ENCODE data around the gene RFC2. TPM values are rescaled to one million over a fixed set of nuclear protein-coding genes. Genes with fewer than 3 reads are reported as not detected.
"Not testable (repeated sequence)": the region's sequence is repeated elsewhere in the genome, so short reads cannot be mapped to it uniquely, and the experiment has no call there.

The RFC2 gene
- total and polyA plus RNA-seq, 2 donors = 20.1 to 36.5 TPM

DNA sequence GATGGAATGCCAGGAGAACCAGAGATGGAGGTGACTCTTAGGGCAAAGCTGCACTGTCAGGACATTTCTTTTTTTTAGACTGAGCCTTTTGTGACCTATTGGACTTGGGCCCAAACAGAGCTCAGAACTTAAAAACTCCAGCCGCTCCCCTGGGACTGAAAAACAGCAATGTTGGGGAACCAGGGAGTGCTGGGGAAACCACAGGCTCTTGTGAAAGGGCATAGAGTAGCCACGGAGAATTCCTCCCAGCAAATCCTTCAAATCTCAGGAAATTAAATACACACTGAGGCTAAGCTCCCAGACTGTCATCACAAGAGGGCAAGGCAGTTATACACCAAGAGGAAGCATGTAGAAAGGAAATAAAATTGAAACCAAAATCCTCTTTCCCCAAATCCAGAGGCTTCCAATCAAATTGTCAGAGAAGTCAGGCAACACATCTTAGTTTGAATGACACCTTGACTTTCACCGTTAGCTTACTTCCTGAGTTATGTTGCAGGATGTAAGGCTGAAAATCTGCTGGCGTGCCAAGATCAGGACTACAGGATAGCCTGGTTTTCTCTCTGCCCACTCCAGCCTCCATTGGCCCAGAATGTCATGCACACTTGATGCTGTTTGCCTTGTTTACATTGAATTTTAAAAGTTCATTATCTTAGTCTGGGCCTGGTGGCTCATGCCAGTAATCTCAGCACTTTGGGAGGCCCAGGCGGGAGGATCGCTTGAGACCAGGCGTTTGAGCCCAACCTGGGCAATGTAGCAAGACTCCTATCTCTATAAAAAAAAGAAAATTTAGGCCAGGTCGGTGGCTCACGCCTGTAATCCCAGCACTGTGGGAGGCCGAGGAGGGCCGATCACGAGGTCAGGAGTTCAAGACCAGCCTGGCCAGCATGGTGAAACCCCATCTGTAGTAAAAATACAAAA is 2.6 kb upstream of the RFC2 start:
- Histone ChIP-seq H3K27ac (ENCODE audit: low read depth in 1 of 2, low read length in 1 of 2) (peak overlapping the region in 1 of 2 donors; percentile 60), H3K4me3 (ENCODE audit: low read length in 2 of 2) (no peak overlapping the region), H3K9me3 (ENCODE audit: control insufficient read depth in 2 of 2, insufficient read depth in 1 of 2, low read length in 1 of 2) (no peaks in the 10 kb centered on the region), H3K4me1 (ENCODE audit: control insufficient read depth in 2 of 2, insufficient read depth in 2 of 2, low read length in 2 of 2) (peaks cover 9 to 19% of the 10 kb centered on the region in 2 donors), H3K27me3 (ENCODE audit: control insufficient read depth in 2 of 2, insufficient read depth in 1 of 2, low read length in 1 of 2) (no peaks in the 10 kb centered on the region), H3K36me3 (ENCODE audit: control insufficient read depth in 2 of 2, insufficient read depth in 2 of 2, low read length in 1 of 2) (peaks cover 0 to 2% of the 10 kb centered on the region in 2 donors)
- WGBS = 82% methylated on average over 12 of the region's 12 CpGs
- no peak for DNase-seq (ENCODE audit: low read depth in 6 of 9, low spot score in 9 of 9)

DNA sequence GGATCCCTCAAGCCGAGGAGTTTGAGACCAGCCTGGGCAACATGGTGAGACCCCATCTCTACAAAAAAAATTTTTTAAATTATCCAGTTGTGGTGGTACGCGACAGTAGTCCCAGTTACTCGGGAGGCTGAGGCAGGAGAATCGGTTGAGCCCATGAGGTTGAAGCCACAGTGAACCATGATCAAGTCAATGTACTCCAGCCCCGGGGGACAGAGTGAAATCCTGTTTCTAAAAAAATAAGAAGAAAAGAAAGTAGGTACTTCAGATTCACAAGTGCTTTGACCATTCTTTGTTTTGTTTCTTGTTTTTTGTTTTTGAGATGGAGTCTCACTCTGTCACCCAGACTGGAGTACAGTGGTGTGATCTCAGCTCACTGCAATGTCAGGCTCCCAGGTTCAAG is 1.3 kb upstream of the RFC2 start:
- not testable (repeated sequence) for H3K36me3 ChIP-seq (ENCODE audit: control insufficient read depth in 2 of 2, insufficient read depth in 2 of 2, low read length in 1 of 2); H3K9me3 ChIP-seq (ENCODE audit: control insufficient read depth in 2 of 2, insufficient read depth in 1 of 2, low read length in 1 of 2); H3K27ac ChIP-seq (ENCODE audit: low read depth in 1 of 2, low read length in 1 of 2); DNase-seq (ENCODE audit: low read depth in 6 of 9, low spot score in 9 of 9); H3K27me3 ChIP-seq (ENCODE audit: control insufficient read depth in 2 of 2, insufficient read depth in 1 of 2, low read length in 1 of 2)
- 85% methylated on average over 6 of the region's 6 CpGs for WGBS
- Histone ChIP-seq H3K4me3 (ENCODE audit: low read length in 2 of 2) (peak overlapping the region; percentile 67 to 87), H3K4me1 (ENCODE audit: control insufficient read depth in 2 of 2, insufficient read depth in 2 of 2, low read length in 2 of 2) (peaks cover 9 to 19% of the 10 kb centered on the region in 2 donors)

DNA sequence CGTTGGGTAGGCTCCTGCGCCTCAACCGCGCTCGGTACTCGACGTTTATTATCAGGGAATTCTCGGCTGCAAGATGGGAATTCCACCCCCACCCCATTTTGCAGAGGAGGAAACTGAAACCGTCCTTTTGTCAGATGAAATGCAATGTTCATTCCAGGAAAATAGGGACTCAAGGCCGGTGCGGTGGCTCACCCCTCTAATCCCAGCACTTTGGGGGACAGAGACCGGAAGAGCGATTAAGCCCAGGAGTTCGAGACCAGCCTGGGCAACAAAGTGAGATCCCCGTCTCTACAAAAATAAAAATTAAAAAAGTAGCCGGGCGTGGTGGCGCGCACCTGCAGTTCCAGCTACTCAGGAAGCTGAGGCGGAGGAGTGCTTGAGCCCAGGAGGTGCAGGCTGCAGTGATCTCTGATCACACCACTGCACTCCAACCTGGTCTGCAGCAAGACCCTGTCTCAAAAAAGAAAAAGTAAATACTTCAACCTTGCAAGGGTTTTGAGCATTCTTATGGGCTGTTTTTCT is 720 bp upstream of the RFC2 start:
- DNase-seq (ENCODE audit: low read depth in 6 of 9, low spot score in 9 of 9) = no peak
- peak overlapping the region; percentile 67 to 87 for H3K4me3 ChIP-seq (ENCODE audit: low read length in 2 of 2)
- no peaks in the 10 kb centered on the region for H3K9me3 ChIP-seq (ENCODE audit: control insufficient read depth in 2 of 2, insufficient read depth in 1 of 2, low read length in 1 of 2)
- H3K36me3 ChIP-seq (ENCODE audit: control insufficient read depth in 2 of 2, insufficient read depth in 2 of 2, low read length in 1 of 2) = peaks cover 10 to 14% of the 10 kb centered on the region in 2 donors
- WGBS = 25% methylated on average over 20 of the region's 20 CpGs
- no peaks in the 10 kb centered on the region for H3K27me3 ChIP-seq (ENCODE audit: control insufficient read depth in 2 of 2, insufficient read depth in 1 of 2, low read length in 1 of 2)
- H3K4me1 ChIP-seq (ENCODE audit: control insufficient read depth in 2 of 2, insufficient read depth in 2 of 2, low read length in 2 of 2) = peaks cover 9 to 19% of the 10 kb centered on the region in 2 donors
- H3K27ac ChIP-seq (ENCODE audit: low read depth in 1 of 2, low read length in 1 of 2) = peak overlapping the region; percentile 84 to 85

DNA sequence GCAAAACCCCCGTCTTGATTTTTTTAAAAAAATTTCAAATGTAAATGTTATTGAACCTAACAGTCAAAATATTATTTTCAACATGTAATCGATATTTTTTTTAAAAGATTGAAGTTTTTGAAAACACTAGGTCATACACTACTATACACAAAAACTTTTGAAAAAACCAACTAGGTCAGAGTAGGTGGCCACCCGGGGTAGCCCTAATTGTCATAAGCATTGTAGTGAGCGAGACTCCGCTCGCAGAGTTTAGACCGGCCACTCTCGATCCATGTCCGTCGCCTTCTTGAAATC is 417 bp downstream of the RFC2 start:
- Histone ChIP-seq H3K4me3 (ENCODE audit: low read length in 2 of 2) (peak overlapping the region; percentile 67 to 87), H3K4me1 (ENCODE audit: control insufficient read depth in 2 of 2, insufficient read depth in 2 of 2, low read length in 2 of 2) (peaks cover 9 to 19% of the 10 kb centered on the region in 2 donors), H3K36me3 (ENCODE audit: control insufficient read depth in 2 of 2, insufficient read depth in 2 of 2, low read length in 1 of 2) (peaks cover 21 to 25% of the 10 kb centered on the region in 2 donors), H3K27ac (ENCODE audit: low read depth in 1 of 2, low read length in 1 of 2) (peak overlapping the region; percentile 65 to 78), H3K27me3 (ENCODE audit: control insufficient read depth in 2 of 2, insufficient read depth in 1 of 2, low read length in 1 of 2) (no peaks in the 10 kb centered on the region), H3K9me3 (ENCODE audit: control insufficient read depth in 2 of 2, insufficient read depth in 1 of 2, low read length in 1 of 2) (no peaks in the 10 kb centered on the region)
- WGBS = 2% methylated on average over 10 of the region's 10 CpGs
- DNase-seq (ENCODE audit: low read depth in 6 of 9, low spot score in 9 of 9) = no peak

DNA sequence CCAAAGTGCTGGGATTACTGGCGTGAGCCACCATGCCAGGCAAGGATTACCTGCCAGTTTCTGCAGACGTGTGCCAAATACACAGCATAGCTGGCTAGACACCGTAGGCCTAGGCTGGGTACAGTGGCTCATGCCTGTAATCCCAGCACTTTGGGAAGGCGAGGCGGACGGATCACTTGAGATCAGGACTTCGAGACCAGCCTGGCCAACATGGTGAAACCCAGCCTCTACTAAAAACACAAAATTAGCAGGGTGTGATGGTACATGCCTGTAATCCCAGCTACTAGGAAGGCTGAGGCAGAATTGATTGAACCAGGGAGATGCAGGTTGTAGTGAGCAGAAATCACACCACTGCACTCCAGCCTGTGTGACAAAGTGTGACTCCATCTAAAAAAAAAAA is 868 bp downstream of the RFC2 start:
- Histone ChIP-seq H3K4me3 (ENCODE audit: low read length in 2 of 2) (peak overlapping the region in 1 of 2 donors; percentile 87), H3K4me1 (ENCODE audit: control insufficient read depth in 2 of 2, insufficient read depth in 2 of 2, low read length in 2 of 2) (peaks cover 9 to 19% of the 10 kb centered on the region in 2 donors), H3K27ac (ENCODE audit: low read depth in 1 of 2, low read length in 1 of 2) (no peak overlapping the region), H3K27me3 (ENCODE audit: control insufficient read depth in 2 of 2, insufficient read depth in 1 of 2, low read length in 1 of 2) (no peaks in the 10 kb centered on the region), H3K9me3 (ENCODE audit: control insufficient read depth in 2 of 2, insufficient read depth in 1 of 2, low read length in 1 of 2) (no peaks in the 10 kb centered on the region), H3K36me3 (ENCODE audit: control insufficient read depth in 2 of 2, insufficient read depth in 2 of 2, low read length in 1 of 2) (peaks cover 26 to 27% of the 10 kb centered on the region in 2 donors)
- no peak for DNase-seq (ENCODE audit: low read depth in 6 of 9, low spot score in 9 of 9)
- 84% methylated on average over 7 of the region's 7 CpGs for WGBS

DNA sequence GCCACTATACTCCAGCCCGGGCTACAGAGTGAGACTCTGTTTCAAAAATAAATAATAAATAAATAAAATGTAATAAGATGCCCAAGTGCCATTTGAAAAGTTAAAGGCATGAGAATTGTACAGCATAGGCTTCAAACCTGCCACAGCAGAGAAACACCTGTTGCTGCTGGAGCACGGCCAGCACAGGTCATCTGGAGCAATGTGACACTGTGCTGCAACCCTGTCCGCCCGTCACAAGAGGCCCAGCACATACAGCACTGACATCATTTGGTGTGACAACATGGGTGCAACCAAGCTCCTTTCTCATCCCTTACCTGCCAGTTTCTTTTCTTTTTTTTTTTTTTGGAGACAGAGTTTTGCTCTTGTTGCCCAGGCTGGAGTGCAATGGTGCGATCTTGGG is 1.3 kb downstream of the RFC2 start:
- H3K27me3 ChIP-seq (ENCODE audit: control insufficient read depth in 2 of 2, insufficient read depth in 1 of 2, low read length in 1 of 2) = no peaks in the 10 kb centered on the region
- H3K27ac ChIP-seq (ENCODE audit: low read depth in 1 of 2, low read length in 1 of 2) = no peak overlapping the region
- no peak for DNase-seq (ENCODE audit: low read depth in 6 of 9, low spot score in 9 of 9)
- H3K9me3 ChIP-seq (ENCODE audit: control insufficient read depth in 2 of 2, insufficient read depth in 1 of 2, low read length in 1 of 2) = no peaks in the 10 kb centered on the region
- H3K4me1 ChIP-seq (ENCODE audit: control insufficient read depth in 2 of 2, insufficient read depth in 2 of 2, low read length in 2 of 2) = peaks cover 9 to 19% of the 10 kb centered on the region in 2 donors
- WGBS = 89% methylated on average over 5 of the region's 5 CpGs
- H3K4me3 ChIP-seq (ENCODE audit: low read length in 2 of 2) = peak overlapping the region in 1 of 2 donors; percentile 87
- peaks cover 26 to 31% of the 10 kb centered on the region in 2 donors for H3K36me3 ChIP-seq (ENCODE audit: control insufficient read depth in 2 of 2, insufficient read depth in 2 of 2, low read length in 1 of 2)

DNA sequence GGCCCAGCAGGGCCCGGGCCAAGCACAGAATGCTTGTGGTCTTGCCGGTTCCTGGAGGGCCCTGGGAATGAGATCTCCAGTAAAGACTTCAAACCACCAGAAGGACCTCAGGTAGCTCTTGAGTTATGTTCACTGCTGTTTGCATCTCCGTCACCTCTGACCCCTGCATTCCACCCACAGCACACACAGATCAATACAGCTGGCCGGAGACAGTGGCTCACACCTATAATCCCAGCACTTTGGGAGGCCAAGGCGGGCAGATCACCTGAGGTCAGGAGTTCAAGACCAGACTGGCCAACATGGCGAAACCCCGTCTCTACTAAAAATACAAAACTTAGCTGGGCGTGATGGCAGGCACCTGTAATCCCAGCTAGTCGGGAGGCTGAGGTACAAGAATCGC is 5.1 kb downstream of the RFC2 start:
- H3K9me3 ChIP-seq (ENCODE audit: control insufficient read depth in 2 of 2, insufficient read depth in 1 of 2, low read length in 1 of 2); H3K27me3 ChIP-seq (ENCODE audit: control insufficient read depth in 2 of 2, insufficient read depth in 1 of 2, low read length in 1 of 2); H3K27ac ChIP-seq (ENCODE audit: low read depth in 1 of 2, low read length in 1 of 2); H3K4me3 ChIP-seq (ENCODE audit: low read length in 2 of 2); H3K4me1 ChIP-seq (ENCODE audit: control insufficient read depth in 2 of 2, insufficient read depth in 2 of 2, low read length in 2 of 2); DNase-seq (ENCODE audit: low read depth in 6 of 9, low spot score in 9 of 9): not testable (repeated sequence)
- WGBS = 98% methylated on average over 10 of the region's 10 CpGs
- peaks cover 36 to 58% of the 10 kb centered on the region in 2 donors for H3K36me3 ChIP-seq (ENCODE audit: control insufficient read depth in 2 of 2, insufficient read depth in 2 of 2, low read length in 1 of 2)

DNA sequence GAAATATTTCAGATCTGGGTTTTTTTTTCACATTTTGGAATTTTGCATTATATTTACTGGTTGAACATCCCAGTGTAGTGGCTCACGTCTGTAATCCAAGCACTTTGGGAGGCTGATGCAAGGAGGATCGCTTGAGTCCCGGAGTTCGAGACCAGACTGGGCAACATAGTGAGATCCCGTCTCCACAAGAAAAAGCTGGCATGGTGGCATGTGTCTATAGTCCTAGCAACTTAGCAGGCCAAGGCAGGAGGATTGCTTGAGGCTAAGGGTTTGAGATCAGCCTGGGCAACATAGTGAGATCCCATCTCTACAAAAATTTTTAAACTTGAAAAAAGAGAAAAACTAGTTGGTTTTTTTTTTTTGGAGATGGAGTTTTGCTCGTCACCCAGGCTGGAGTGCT is 6.0 kb downstream of the RFC2 start:
- DNase-seq (ENCODE audit: low read depth in 6 of 9, low spot score in 9 of 9) = no peak
- Histone ChIP-seq H3K36me3 (ENCODE audit: control insufficient read depth in 2 of 2, insufficient read depth in 2 of 2, low read length in 1 of 2) (peaks cover 40 to 62% of the 10 kb centered on the region in 2 donors), H3K27me3 (ENCODE audit: control insufficient read depth in 2 of 2, insufficient read depth in 1 of 2, low read length in 1 of 2) (no peaks in the 10 kb centered on the region), H3K9me3 (ENCODE audit: control insufficient read depth in 2 of 2, insufficient read depth in 1 of 2, low read length in 1 of 2) (no peaks in the 10 kb centered on the region), H3K4me1 (ENCODE audit: control insufficient read depth in 2 of 2, insufficient read depth in 2 of 2, low read length in 2 of 2) (no peaks in the 10 kb centered on the region), H3K27ac (ENCODE audit: low read depth in 1 of 2, low read length in 1 of 2) (no peak overlapping the region), H3K4me3 (ENCODE audit: low read length in 2 of 2) (no peak overlapping the region)
- WGBS = 97% methylated on average over 6 of the region's 6 CpGs

DNA sequence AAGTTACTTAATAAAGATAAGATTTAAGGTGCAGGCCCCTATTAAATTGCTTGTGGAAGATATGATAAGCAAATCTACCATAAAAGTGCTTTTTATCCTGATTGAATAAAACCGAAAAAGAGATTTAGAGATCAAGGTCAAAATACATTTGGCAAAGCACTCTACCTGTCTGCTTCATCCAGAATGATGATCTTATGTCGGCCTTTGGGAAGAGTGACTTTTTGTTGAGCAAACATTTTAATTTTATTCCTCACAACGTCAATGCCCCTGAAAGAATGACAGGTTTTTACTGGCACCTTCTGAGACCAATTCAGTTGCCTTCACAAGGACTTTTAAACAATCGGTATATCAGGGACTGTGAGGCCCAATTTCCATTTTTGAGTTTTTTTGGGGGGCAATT is 7.7 kb downstream of the RFC2 start:
- Histone ChIP-seq H3K36me3 (ENCODE audit: control insufficient read depth in 2 of 2, insufficient read depth in 2 of 2, low read length in 1 of 2) (peaks cover 53 to 74% of the 10 kb centered on the region in 2 donors), H3K4me1 (ENCODE audit: control insufficient read depth in 2 of 2, insufficient read depth in 2 of 2, low read length in 2 of 2) (no peaks in the 10 kb centered on the region), H3K27ac (ENCODE audit: low read depth in 1 of 2, low read length in 1 of 2) (no peak overlapping the region), H3K4me3 (ENCODE audit: low read length in 2 of 2) (no peak overlapping the region), H3K9me3 (ENCODE audit: control insufficient read depth in 2 of 2, insufficient read depth in 1 of 2, low read length in 1 of 2) (no peaks in the 10 kb centered on the region), H3K27me3 (ENCODE audit: control insufficient read depth in 2 of 2, insufficient read depth in 1 of 2, low read length in 1 of 2) (no peaks in the 10 kb centered on the region)
- no peak for DNase-seq (ENCODE audit: low read depth in 6 of 9, low spot score in 9 of 9)
- WGBS = 94% methylated on average over 4 of the region's 4 CpGs
